Activated CD8-positive, alpha-beta T cell treated with anti-CD3 and anti-CD28 coated beads for 36 hours (primary cell): ENCODE results near the gene ROS1. TPM values are rescaled to one million over a fixed set of nuclear protein-coding genes. Genes with fewer than 3 reads are reported as not detected.

Experiments
- ATAC-seq: fragments of 200-7000 bp; cut with Tn5 transposase; one replicate; pipeline ENCODE4 v1.10.0; 2021; ENCODE audit warnings: mild to moderate bottlenecking, moderate library complexity
- CTCF ChIA-PET: fragments of 350-600 bp; sonication (Branson Sonifier 250); formaldehyde crosslinking; loops from one replicate; lab custom pipeline; 2021; ENCODE audit warnings: antibody characterized with exemption; lab: Charles Lee
- POLR2A ChIA-PET: fragments of 350-600 bp; sonication (Branson Sonifier 250); formaldehyde crosslinking; loops from one replicate; lab custom pipeline; 2021; ENCODE audit warnings: antibody characterized with exemption; lab: Charles Lee
- DNase-seq: peaks from one replicate; pipeline ENCODE4 v3.0.0-alpha.2; 2020
- H3K27ac Mint-ChIP-seq: one replicate; pipeline ENCODE4 v1.8.0; 2021; ENCODE audit warnings: mild to moderate bottlenecking, mixed read lengths
- H3K27me3 Mint-ChIP-seq: one replicate; pipeline ENCODE4 v1.8.0; 2021; ENCODE audit warnings: mixed read lengths
- H3K36me3 Mint-ChIP-seq: one replicate; pipeline ENCODE4 v1.8.0; 2021; ENCODE audit warnings: low read depth, mixed read lengths
- H3K4me1 Mint-ChIP-seq: one replicate; pipeline ENCODE4 v1.8.0; 2021; ENCODE audit warnings: low read depth, mixed read lengths
- H3K4me3 Mint-ChIP-seq: one replicate; pipeline ENCODE4 v1.8.0; 2021; ENCODE audit warnings: mild to moderate bottlenecking, moderate library complexity, mixed read lengths
- H3K9me3 Mint-ChIP-seq: one replicate; pipeline ENCODE4 v1.8.0; 2021; ENCODE audit warnings: mixed read lengths
- intact Hi-C: fragments of 100-400 bp; cut with micrococcal nuclease; formaldehyde crosslinking; loops from one replicate; pipeline ENCODE4 v1.10.0; 2022
- total RNA-seq, 2 experiments: library from RNA; stranded (reverse); gene quantifications; one replicate each; pipeline ENCODE4 v1.2.3, GENCODE V29; 2021
- TF ChIP-seq, protein P1 (sequence below): fragments of 200-600 bp; IDR thresholded peaks from one replicate; pipeline ENCODE4 v1.8.0; 2022; ENCODE audit warnings: antibody characterized with exemption, mild to moderate bottlenecking

Gene ROS1
- total RNA-seq, 2 experiments from 2014 or later: not detected

DNA sequence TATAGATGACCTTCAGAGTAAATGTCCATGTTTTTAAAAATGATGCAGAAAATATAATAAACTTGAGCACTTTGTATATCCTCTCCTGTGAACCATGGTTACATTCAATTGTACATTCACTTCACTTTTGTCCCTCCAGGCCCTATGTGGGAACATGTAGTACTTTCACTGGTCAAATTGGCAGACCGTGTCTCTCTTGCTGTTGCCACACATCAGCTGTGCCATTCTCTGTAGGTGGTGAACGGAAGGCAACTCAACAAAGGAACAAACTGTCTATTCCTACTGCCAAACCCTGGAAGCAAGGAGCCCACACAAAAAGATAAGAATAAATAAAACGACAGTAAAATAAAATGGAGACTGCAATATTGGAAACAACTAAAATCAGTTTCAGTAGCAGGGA is 2.0 kb downstream of the ROS1 start:
- Mint-ChIP-seq H3K27ac (no peak overlapping the region), H3K9me3 (no peaks in the 10 kb centered on the region), H3K4me3 (no peak overlapping the region), H3K27me3 (peaks cover 21% of the 10 kb centered on the region), H3K36me3 (no peaks in the 10 kb centered on the region), H3K4me1 (no peaks in the 10 kb centered on the region)
- intact Hi-C loops: no loop called here
- ChIA-PET CTCF (no interaction called here), POLR2A (no interaction called here)
- TF ChIP-seq, protein P1, sequence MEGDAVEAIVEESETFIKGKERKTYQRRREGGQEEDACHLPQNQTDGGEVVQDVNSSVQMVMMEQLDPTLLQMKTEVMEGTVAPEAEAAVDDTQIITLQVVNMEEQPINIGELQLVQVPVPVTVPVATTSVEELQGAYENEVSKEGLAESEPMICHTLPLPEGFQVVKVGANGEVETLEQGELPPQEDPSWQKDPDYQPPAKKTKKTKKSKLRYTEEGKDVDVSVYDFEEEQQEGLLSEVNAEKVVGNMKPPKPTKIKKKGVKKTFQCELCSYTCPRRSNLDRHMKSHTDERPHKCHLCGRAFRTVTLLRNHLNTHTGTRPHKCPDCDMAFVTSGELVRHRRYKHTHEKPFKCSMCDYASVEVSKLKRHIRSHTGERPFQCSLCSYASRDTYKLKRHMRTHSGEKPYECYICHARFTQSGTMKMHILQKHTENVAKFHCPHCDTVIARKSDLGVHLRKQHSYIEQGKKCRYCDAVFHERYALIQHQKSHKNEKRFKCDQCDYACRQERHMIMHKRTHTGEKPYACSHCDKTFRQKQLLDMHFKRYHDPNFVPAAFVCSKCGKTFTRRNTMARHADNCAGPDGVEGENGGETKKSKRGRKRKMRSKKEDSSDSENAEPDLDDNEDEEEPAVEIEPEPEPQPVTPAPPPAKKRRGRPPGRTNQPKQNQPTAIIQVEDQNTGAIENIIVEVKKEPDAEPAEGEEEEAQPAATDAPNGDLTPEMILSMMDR: no peak
- ATAC-seq (no peak), DNase-seq (no peak)

DNA sequence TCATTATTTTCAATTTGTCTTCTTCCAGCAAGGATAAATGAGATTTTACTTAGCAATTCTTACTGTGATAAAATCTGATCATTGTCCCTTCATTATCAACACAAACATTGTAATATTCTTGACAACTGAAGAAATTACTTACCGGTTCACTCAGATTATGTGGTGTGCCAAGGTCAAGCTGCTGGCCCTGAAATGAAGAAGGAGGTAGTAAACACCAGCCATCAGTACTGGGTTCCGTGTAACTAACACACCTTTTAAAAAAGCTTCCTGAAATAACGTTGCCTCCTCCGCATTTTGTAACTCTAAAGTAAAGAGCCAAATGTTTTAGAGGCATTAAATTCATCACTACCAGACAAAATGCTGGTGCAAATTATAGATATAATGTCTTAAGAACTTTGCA is 7.4 kb downstream of the ROS1 start:
- no peaks in the 10 kb centered on the region for H3K9me3 Mint-ChIP-seq
- intact Hi-C loops: no loop called here
- ChIA-PET CTCF (no interaction called here), POLR2A (no interaction called here)
- no peaks in the 10 kb centered on the region for H3K36me3 Mint-ChIP-seq
- DNase-seq (no peak), ATAC-seq (no peak)
- H3K4me1 Mint-ChIP-seq: no peaks in the 10 kb centered on the region
- H3K27me3 Mint-ChIP-seq: peaks cover 5% of the 10 kb centered on the region
- no peak overlapping the region for H3K4me3 Mint-ChIP-seq
- TF ChIP-seq, protein P1: no peak
- no peak overlapping the region for H3K27ac Mint-ChIP-seq

DNA sequence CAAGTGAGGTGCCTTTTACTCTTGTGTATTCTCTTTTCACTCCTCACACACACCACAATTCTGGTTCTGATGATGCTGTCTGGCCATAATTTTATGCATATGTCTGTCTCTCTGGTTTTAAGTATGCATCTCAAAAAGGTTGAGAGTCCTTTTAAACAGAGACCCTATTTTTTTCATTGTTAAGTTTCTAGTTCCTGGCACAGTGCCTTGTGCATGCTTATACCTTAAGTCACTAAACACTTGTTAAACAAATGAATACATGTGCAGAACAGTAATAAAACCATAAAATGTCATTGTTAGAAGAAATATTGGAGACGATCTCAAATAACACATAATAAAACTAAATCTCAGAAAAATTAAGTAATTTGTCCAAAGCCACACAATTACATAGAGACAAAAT is 7.9 kb downstream of the ROS1 start:
- H3K9me3 Mint-ChIP-seq: no peaks in the 10 kb centered on the region
- no peak for ATAC-seq
- no peak for DNase-seq
- intact Hi-C loops: no loop called here
- H3K27ac Mint-ChIP-seq: no peak overlapping the region
- H3K27me3 Mint-ChIP-seq: peaks cover 2% of the 10 kb centered on the region
- H3K4me1 Mint-ChIP-seq: no peaks in the 10 kb centered on the region
- CTCF ChIA-PET: no interaction called here
- TF ChIP-seq, protein P1: no peak
- no peak overlapping the region for H3K4me3 Mint-ChIP-seq
- POLR2A ChIA-PET: no interaction called here
- H3K36me3 Mint-ChIP-seq: no peaks in the 10 kb centered on the region

DNA sequence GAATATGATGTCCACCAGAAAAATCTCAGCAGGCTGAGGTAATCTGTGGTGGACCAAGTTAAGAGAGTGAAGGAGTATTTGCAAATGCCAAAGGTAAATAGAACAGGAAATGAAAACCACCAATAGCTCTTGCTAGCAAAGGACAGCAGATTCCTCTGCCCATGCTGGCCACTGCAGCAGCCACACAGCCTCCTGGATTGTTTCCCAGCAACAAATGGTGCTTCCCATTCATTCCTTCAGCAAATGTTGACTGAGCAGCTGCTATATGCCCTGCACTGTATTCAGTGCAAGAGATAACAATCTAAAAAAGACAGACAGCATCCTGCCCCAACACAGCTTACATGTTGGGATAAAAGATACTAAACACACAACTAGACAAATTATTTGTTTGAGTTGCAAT is 11.0 kb downstream of the ROS1 start:
- Mint-ChIP-seq H3K4me1 (no peaks in the 10 kb centered on the region), H3K9me3 (no peaks in the 10 kb centered on the region), H3K27me3 (peaks cover 3% of the 10 kb centered on the region), H3K27ac (no peak overlapping the region), H3K36me3 (no peaks in the 10 kb centered on the region), H3K4me3 (no peak overlapping the region)
- ChIA-PET CTCF (no interaction called here), POLR2A (interaction anchor here (0.6 kb wide), 1 partner anchor 220 kb away, joined by 3 read pairs; no protein-coding TSS in a partner anchor)
- DNase-seq (no peak), ATAC-seq (no peak)
- TF ChIP-seq, protein P1: no peak
- intact Hi-C loops: no loop called here

DNA sequence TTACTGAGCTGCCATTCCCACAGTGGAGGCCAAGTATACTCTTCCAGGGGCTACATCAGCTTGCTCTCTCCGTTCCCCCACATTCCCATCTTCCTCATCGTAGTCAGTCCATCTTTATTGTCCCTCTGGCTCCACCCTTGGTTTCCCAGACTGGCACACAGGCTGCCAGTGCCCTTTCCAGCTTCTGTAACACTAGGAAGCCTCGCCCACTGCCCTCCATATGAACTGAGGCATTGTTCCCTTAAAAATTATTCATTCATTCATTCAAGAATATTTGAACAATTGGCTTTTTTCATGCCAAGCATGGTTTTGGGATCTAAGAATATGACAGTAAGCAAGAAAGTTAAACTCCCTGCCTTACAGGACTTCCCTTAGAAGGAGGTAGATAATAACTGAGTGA is 14.3 kb downstream of the ROS1 start:
- H3K36me3 Mint-ChIP-seq: no peaks in the 10 kb centered on the region
- DNase-seq (no peak), ATAC-seq (no peak)
- TF ChIP-seq, protein P1: no peak
- ChIA-PET POLR2A (no interaction called here), CTCF (interaction anchor here (0.7 kb wide), 1 partner anchor 191 kb away, joined by 3 read pairs; the partner anchor contains the start of gene GOPC)
- H3K4me3 Mint-ChIP-seq: no peak overlapping the region
- H3K27ac Mint-ChIP-seq: no peak overlapping the region
- H3K9me3 Mint-ChIP-seq: no peaks in the 10 kb centered on the region
- intact Hi-C loops: no loop called here
- peaks cover 10% of the 10 kb centered on the region for H3K27me3 Mint-ChIP-seq
- H3K4me1 Mint-ChIP-seq: no peaks in the 10 kb centered on the region
